DMS 273 (cell line): ENCODE data around the gene NEMP2.

Source experiments
- DNase-seq: peaks from one replicate; lab custom pipeline; 2025; ENCODE audit not compliant: unreplicated experiment; lab: John Stamatoyannopoulos, UW

The NEMP2 gene

GRCh38 chr2:190534310-190535120 is at the start of gene NEMP2:
Gene NEMP2 (minus strand): TSS chr2:190534722. CDS start chr2:190534655, 67 bp downstream.
- DNase-seq: peak; percentile 95

- DNase-seq: peak; percentile 22
Measured at GRCh38 chr2:190583507-190584337, 49.2 kb upstream of the NEMP2 start.

- no peak for DNase-seq
Measured at GRCh38 chr2:190582736-190583506, 48.4 kb upstream of the NEMP2 start.

GRCh38 chr2:190582019-190582418 is 47.5 kb upstream of the NEMP2 start:
- no peak for DNase-seq

GRCh38 chr2:190579915-190580846 is 45.7 kb upstream of the NEMP2 start:
- no peak for DNase-seq

- no peak for DNase-seq
Measured at GRCh38 chr2:190579058-190579410, 44.5 kb upstream of the NEMP2 start.

GRCh38 chr2:190578158-190579057 is 43.9 kb upstream of the NEMP2 start:
- no peak for DNase-seq

GRCh38 chr2:190576573-190576972 is 42.1 kb upstream of the NEMP2 start:
- DNase-seq: no peak

GRCh38 chr2:190575263-190575662 is 40.7 kb upstream of the NEMP2 start:
- DNase-seq: no peak

- no peak for DNase-seq
Measured at GRCh38 chr2:190574169-190574568, 39.6 kb upstream of the NEMP2 start.

- DNase-seq: no peak
Measured at GRCh38 chr2:190572246-190572645, 37.7 kb upstream of the NEMP2 start.

GRCh38 chr2:190571686-190572085 is 37.2 kb upstream of the NEMP2 start:
- DNase-seq: peak; percentile 10

GRCh38 chr2:190570871-190571270 is 36.3 kb upstream of the NEMP2 start:
- DNase-seq: no peak

GRCh38 chr2:190569994-190570755 is 35.7 kb upstream of the NEMP2 start:
- DNase-seq: no peak

- DNase-seq: no peak
Measured at GRCh38 chr2:190564838-190565237, 30.3 kb upstream of the NEMP2 start.

- DNase-seq: no peak
Measured at GRCh38 chr2:190563646-190564045, 29.1 kb upstream of the NEMP2 start.

- no peak for DNase-seq
Measured at GRCh38 chr2:190563109-190563508, 28.6 kb upstream of the NEMP2 start.

GRCh38 chr2:190562121-190562520 is 27.6 kb upstream of the NEMP2 start:
- peak; percentile 51 for DNase-seq

GRCh38 chr2:190561094-190561493 is 26.6 kb upstream of the NEMP2 start:
- DNase-seq: no peak
